K562 (cell line): Measurements from ENCODE around the gene RBM17. TPM values are rescaled to one million over a fixed set of nuclear protein-coding genes. Genes with fewer than 3 reads are reported as not detected.

Source experiments
- ATAC-seq: fragments of 200-7000 bp; cut with Tn5 transposase; 3 replicates; pipeline ENCODE4 v1.9.1; 2020; ENCODE audit warnings: moderate library complexity
- BruUV-seq: library from RNA; stranded (reverse); fragments of 400-500 nt; replicated peaks from 2 replicates; lab custom pipeline; 2021; lab: Mats Ljungman, UMichigan
- CTCF ChIA-PET: fragments of 300-600 bp; formaldehyde crosslinking; extraction: SDS; loops from one replicate; lab custom pipeline; 2021; ENCODE audit warnings: low intra/inter-chr PET ratio; lab: Yijun Ruan, JAX
- POLR2A ChIA-PET: fragments of 300-600, 350-650 bp; sonication (Branson Sonifier 250); formaldehyde crosslinking; extraction: SDS; loops from one replicate; lab custom pipeline; 2021; ENCODE audit warnings: antibody characterized with exemption, inconsistent platforms; lab: Yijun Ruan, JAX
- DNase-seq, 4 experiments: peaks; one replicate each; pipeline versions ENCODE4 v3.0.0 to v3.0.0-alpha.2; 2011 to 2018; ENCODE audit warnings: low spot score in 3 of 4, mixed read lengths in 3 of 4; ENCODE audit errors: extremely low read depth in 1 of 4
- FAIRE-seq: peaks from 2 replicates; lab custom pipeline; 2011; peaks lifted over from hg19 to GRCh38; lab: Jason Lieb, UNC
- H2AFZ ChIP-seq: 2 replicates; pipeline ENCODE4 v1.6.0; 2011; ENCODE audit warnings: low read depth, low read length, control low read depth, inconsistent platforms
- H3K27ac ChIP-seq: fragments of 200-600 bp; 3 replicates; pipeline ENCODE4 v1.8.0; 2011; ENCODE audit warnings: low read depth, mild to moderate bottlenecking, control low read depth, inconsistent platforms, low read length, moderate library complexity, mixed read lengths; ENCODE audit errors: extremely low read depth
- H3K27me3 ChIP-seq, 2 experiments: fragments of 300-600 bp in 1 of 2; 2 replicates in 1 of 2; 3 replicates in 1 of 2; pipeline versions ENCODE4 v1.6.0 to v1.8.0; 2011; ENCODE audit warnings: inconsistent platforms in 2 of 2, low read length in 2 of 2, mild to moderate bottlenecking in 1 of 2, mixed read lengths in 1 of 2, moderate library complexity in 1 of 2; ENCODE audit not compliant: control insufficient read depth in 2 of 2, insufficient read depth in 2 of 2
- H3K36me3 ChIP-seq: fragments of 300-600 bp; 3 replicates; pipeline ENCODE4 v1.8.0; 2011; ENCODE audit warnings: mild to moderate bottlenecking, low read length, inconsistent platforms; ENCODE audit not compliant: control insufficient read depth, insufficient read depth
- H3K4me1 ChIP-seq, 2 experiments: fragments of 200-600 bp in 1 of 2; replicated peaks in 1 of 2; 2 replicates in 1 of 2; 3 replicates in 1 of 2; pipeline versions ENCODE4 v1.5.1 to v1.8.0; 2011; ENCODE audit warnings: inconsistent platforms in 2 of 2, low read length in 2 of 2, mild to moderate bottlenecking in 1 of 2, mixed read lengths in 1 of 2, moderate library complexity in 1 of 2; ENCODE audit not compliant: control insufficient read depth in 2 of 2, insufficient read depth in 2 of 2
- H3K4me2 ChIP-seq: 2 replicates; pipeline ENCODE4 v1.6.1; 2011; ENCODE audit warnings: low read length, control low read depth, inconsistent platforms, mixed read lengths; ENCODE audit not compliant: insufficient read depth
- H3K4me3 ChIP-seq: fragments of 200-600 bp; sonication (generic), shearing (Covaris generic); 2 replicates; pipeline ENCODE4 v1.5.1; 2016; ENCODE audit warnings: control low read depth, inconsistent platforms
- H3K79me2 ChIP-seq: fragments of 200-600 bp; 3 replicates; pipeline ENCODE4 v1.8.0; 2011; ENCODE audit warnings: low read length, inconsistent platforms; ENCODE audit not compliant: control insufficient read depth, insufficient read depth
- H3K9ac ChIP-seq, 2 experiments: 2 replicates each; pipeline versions ENCODE4 v1.6.0 to v1.6.1; 2011; ENCODE audit warnings: low read depth in 2 of 2, low read length in 2 of 2, control low read depth in 1 of 2, inconsistent platforms in 1 of 2, mild to moderate bottlenecking in 1 of 2, mixed read lengths in 1 of 2; ENCODE audit not compliant: insufficient read depth in 1 of 2
- H3K9me1 ChIP-seq: one replicate; pipeline ENCODE4 v1.6.0; 2011; ENCODE audit warnings: inconsistent platforms, mild to moderate bottlenecking, low read length, moderate library complexity; ENCODE audit not compliant: control insufficient read depth, insufficient read depth
- H3K9me3 ChIP-seq: replicated peaks from 2 replicates; pipeline ENCODE4 v1.5.1; 2011; ENCODE audit warnings: low read depth, low read length, inconsistent platforms; ENCODE audit not compliant: control insufficient read depth, insufficient read depth
- H4K20me1 ChIP-seq: replicated peaks from 2 replicates; pipeline ENCODE4 v1.6.1; 2011; ENCODE audit warnings: low read length, inconsistent platforms, mixed read lengths; ENCODE audit not compliant: control insufficient read depth, insufficient read depth
- EP300 ChIP-seq: IDR thresholded peaks from 2 replicates; pipeline ENCODE4 v1.6.1; 2012; ENCODE audit warnings: low read length, improper control_type of control experiment
- HLTF ChIP-seq: fragments of 450-650 bp; IDR thresholded peaks from 2 replicates; pipeline ENCODE4 v1.6.1; 2016
- MAFF ChIP-seq: IDR thresholded peaks from 2 replicates; pipeline ENCODE4 v1.6.1; 2012; ENCODE audit warnings: low read length, improper control_type of control experiment
- MCM2 ChIP-seq: fragments of 450-650 bp; IDR thresholded peaks from 2 replicates; pipeline ENCODE4 v1.6.1; 2017; ENCODE audit warnings: low read depth, mild to moderate bottlenecking
- MEF2D ChIP-seq: conservative IDR thresholded peaks from 2 replicates; pipeline ENCODE4 v1.6.1; 2016; ENCODE audit warnings: low read depth, missing genetic modification characterization, missing compliant biosample characterization
- MTA1 ChIP-seq: fragments of 450-650 bp; IDR thresholded peaks from 2 replicates; pipeline ENCODE4 v1.6.1; 2017; ENCODE audit warnings: borderline replicate concordance
- POLR2B ChIP-seq: fragments of 450-650 bp; IDR thresholded peaks from 2 replicates; pipeline ENCODE4 v1.6.1; 2018; ENCODE audit warnings: low read depth; ENCODE audit not compliant: partially characterized antibody
- RBM17 ChIP-seq: fragments of 200-400 bp; formaldehyde crosslinking; IDR thresholded peaks from 2 replicates; pipeline ENCODE4 v1.6.1; 2017; ENCODE audit warnings: low read depth, mild to moderate bottlenecking, low read length, borderline replicate concordance
- SMC3 ChIP-seq: conservative IDR thresholded peaks from 2 replicates; pipeline ENCODE4 v1.6.1; 2011; ENCODE audit warnings: low read depth, low read length, improper control_type of control experiment; ENCODE audit not compliant: insufficient read depth
- TCF3 ChIP-seq: sonication (generic); formaldehyde crosslinking; IDR thresholded peaks from 2 replicates; pipeline ENCODE4 v1.4.0; 2020; ENCODE audit warnings: mild to moderate bottlenecking, missing genetic modification reagents
- ZNF408 ChIP-seq: fragments of 250-450 bp; sonication (Bioruptor Pico); IDR thresholded peaks from 2 replicates; pipeline ENCODE4 v1.4.0; 2020; ENCODE audit warnings: low read depth, mild to moderate bottlenecking, moderate library complexity
- WGBS: fragments of 100-300 bp; shearing (Covaris generic); methylation state at CpG from one replicate; pipeline ENCODE4 v1.1.6; 2016; ENCODE audit warnings: low coverage, mixed read lengths; ENCODE audit not compliant: insufficient coverage; ENCODE audit errors: missing lambda C conversion rate; 5-methylcytosine and 5-hydroxymethylcytosine counted together
- in situ Hi-C: fragments of 300-500 bp; cut with MboI; formaldehyde crosslinking; loops from 4 replicates; pipeline ENCODE4 v1.15.0; 2018; ENCODE audit warnings: inconsistent platforms, mixed read lengths
- intact Hi-C: fragments of 100-400 bp; cut with micrococcal nuclease; formaldehyde crosslinking; loops from 2 replicates; pipeline ENCODE4 v1.14.2; 2022
- polyA plus RNA-seq, 8 experiments: library from polyadenylated mRNA; depleted of rRNA in 4 of 8; stranded (reverse) in 5 of 8; unstranded in 3 of 8; fragments of >200 nt; fragmentation: Nextera tagmentation in 2 of 8; fragmentation: Illumina TruSeq in 1 of 8; extraction: Ambion mirVana in 2 of 8; extraction: Trizol in 1 of 8; gene quantifications; 2 replicates each; pipeline versions ENCODE4 v1.2.1 to v1.2.3, GENCODE V29; 2011 to 2014; ENCODE audit warnings: inconsistent platforms in 1 of 8, missing spikeins in 1 of 8
- total RNA-seq, 7 experiments: library from RNA; depleted of rRNA in 6 of 7; stranded (reverse); fragments of >200 nt in 6 of 7; fragmentation: Illumina TruSeq in 2 of 7; extraction: Trizol in 2 of 7; gene quantifications; 2 replicates each; pipeline versions ENCODE4 v1.2.1 to v1.2.3, GENCODE V29; 2011 to 2021; ENCODE audit warnings: low replicate concordance in 1 of 7

RBM17 gene
- total and polyA plus RNA-seq, 9 of the 15 experiments (the other 6 are each of a cell fraction or from before 2014, with no cell fraction given) = 23.6 to 217 (median 124) TPM

DNA sequence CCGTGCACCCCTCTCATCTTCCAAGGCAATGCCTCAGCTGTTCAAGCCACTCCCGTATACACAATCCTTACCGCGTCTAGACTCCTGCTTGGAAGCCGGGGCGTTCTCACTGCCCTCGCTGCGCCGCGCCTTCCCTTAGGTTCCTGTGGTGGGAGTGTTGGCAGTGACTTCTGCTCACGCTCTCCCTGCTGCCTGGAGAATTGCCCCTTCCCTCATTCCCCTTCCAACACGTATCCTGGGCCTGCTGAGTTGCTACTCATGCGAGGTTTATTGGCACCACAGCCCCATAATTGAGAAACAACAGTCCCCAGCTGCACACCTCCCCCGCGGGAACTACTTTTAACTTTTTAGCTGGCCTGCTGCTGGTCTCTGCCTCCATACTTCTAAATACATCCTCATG lies 31.9 kb downstream of the RBM17 start:
- ATAC-seq = no peak
- no TSS peak for BruUV-seq
- WGBS = 56% methylated on average over 15 of the region's 15 CpGs
- no peak overlapping the region for H3K4me2 ChIP-seq
- H3K36me3 ChIP-seq = peaks cover 12% of the 10 kb centered on the region
- no peaks in the 10 kb centered on the region for H3K9me1 ChIP-seq
- H3K27ac ChIP-seq = no peak overlapping the region
- intact Hi-C loops = no loop called here
- H3K9me3 ChIP-seq = no peaks in the 10 kb centered on the region
- in situ Hi-C loops = loop anchor here (25.0 kb wide), 1 partner anchor 542 kb away; no protein-coding TSS in a partner anchor
- no peak overlapping the region for H2AFZ ChIP-seq
- peaks cover 4 to 6% of the 10 kb centered on the region in 2 experiments; a peak in 2 of 5 replicates for H3K4me1 ChIP-seq
- H3K9ac ChIP-seq = peak overlapping the region in 1 of 2 experiments; percentile 12; a peak in 1 of 4 replicates
- FAIRE-seq = no peak
- H3K79me2 ChIP-seq = no peaks in the 10 kb centered on the region
- no peak for DNase-seq
- TF ChIP-seq MEF2D (tag) (no peak), HLTF (no peak), RBM17 (no peak), EP300 (no peak), POLR2B (no peak), MCM2 (no peak), MTA1 (no peak), SMC3 (no peak), TCF3 (no peak), ZNF408 (CRISPR knock-in tag) (no peak), MAFF (no peak)
- 0 out of 2 replicates have a peak, but pooled peaks cover 3% of the 10 kb centered on the region for H4K20me1 ChIP-seq
- no peaks in the 10 kb centered on the region for H3K27me3 ChIP-seq
- ChIA-PET CTCF (no interaction called here), POLR2A (interaction anchor here (0.6 to 2.4 kb wide), 2 partner anchors 8 to 61 kb away, joined by 3 to 9 read pairs; no protein-coding TSS in a partner anchor)
- H3K4me3 ChIP-seq = no peak overlapping the region
